Uterus (tissue), 2 donors: ENCODE measurements around the gene CRABP1.

Experiments
- CTCF ChIP-seq, 4 experiments: fragments of 200-600 bp in 2 of 4; fragments of 450-650 bp in 2 of 4; sonication (generic) in 2 of 4; IDR thresholded peaks; one replicate each; pipeline ENCODE4 v1.5.1; 2016 to 2019; ENCODE audit warnings: antibody characterized with exemption in 4 of 4, mild to moderate bottlenecking in 2 of 4, moderate library complexity in 1 of 4
- POLR2A ChIP-seq, 2 donors: fragments of 450-650 bp; IDR thresholded peaks; one replicate each; pipeline ENCODE4 v1.6.1; 2016; ENCODE audit warnings: antibody characterized with exemption in 2 of 2, mild to moderate bottlenecking in 1 of 2, moderate library complexity in 1 of 2

GRCh38 chr15:78369161-78369560 is 29.0 kb downstream of the CRABP1 start:
- TF ChIP-seq CTCF (IDR thresholded peaks at IDR 0.05) (no peak), POLR2A (IDR thresholded peaks at IDR 0.05) (no peak)
